Measurements from ENCODE around the gene PHLDB3. TPM values are rescaled to one million over a fixed set of nuclear protein-coding genes. Genes with fewer than 3 reads are reported as not detected.

PHLDB3 gene
- total and polyA plus RNA-seq, 2 of the 4 experiments (the other 2 are of a cell fraction), result 2.9 to 10.6 TPM

DNA sequence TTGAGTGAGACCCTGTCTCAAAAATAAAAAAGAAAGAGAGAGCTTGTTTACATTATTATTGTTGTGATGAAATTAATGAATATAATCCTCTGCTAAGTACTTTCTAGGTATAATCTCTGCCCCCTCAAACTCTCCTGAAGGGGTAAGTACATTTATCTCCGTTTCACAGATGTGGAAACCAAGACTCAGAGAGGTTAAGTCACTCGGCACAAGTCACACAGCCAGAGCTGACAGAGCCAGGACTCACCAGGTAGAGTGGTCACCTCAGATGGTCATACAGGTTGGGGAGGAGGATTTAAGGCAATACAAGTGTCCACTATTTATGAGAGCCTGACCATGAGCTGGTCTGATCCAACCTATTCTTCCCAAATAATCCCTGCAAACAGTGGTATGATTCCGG lies 24.0 kb downstream of the PHLDB3 start:
- 0 out of 2 replicates have a peak overlapping the region, but pooled peaks have one; percentile 8 for H2BK120ac ChIP-seq (ENCODE audit: low read depth, low read length)
- ATAC-seq (ENCODE audit: low read depth), result no peak
- H3K4me3 ChIP-seq (ENCODE audit: insufficient read depth, low read depth, low read length), result no peak overlapping the region
- BruUV-seq (replicated peaks), result no TSS peak
- no peak for TF ChIP-seq RCOR1 (IDR thresholded peaks at IDR 0.05; ENCODE audit: insufficient replicate concordance, low read length)
- no peak for TF ChIP-seq MAFK (IDR thresholded peaks at IDR 0.05; ENCODE audit: low read depth, low read length)
- no peak for TF ChIP-seq NFE2L2 (IDR thresholded peaks at IDR 0.05; ENCODE audit: low read depth, low read length)
- TF ChIP-seq BHLHE40 (IDR thresholded peaks at IDR 0.05; ENCODE audit: low read depth, low read length), result no peak
- TF ChIP-seq RFX5 (IDR thresholded peaks at IDR 0.05; ENCODE audit: low read depth, low read length), result no peak
- no peak for TF ChIP-seq RAD21 (IDR thresholded peaks at IDR 0.05; ENCODE audit: low read length)
- TF ChIP-seq MXI1 (IDR thresholded peaks at IDR 0.05; ENCODE audit: borderline replicate concordance, low read depth, low read length), result no peak
- TF ChIP-seq FOS (IDR thresholded peaks at IDR 0.05; ENCODE audit: low read depth, low read length), result no peak
- no peak for TF ChIP-seq POLR2A (IDR thresholded peaks at IDR 0.05; ENCODE audit: low read depth, low read length)
- TF ChIP-seq CHD1 (IDR thresholded peaks at IDR 0.05; ENCODE audit: low read depth, low read length), result no peak
- no peak for TF ChIP-seq MAZ (IDR thresholded peaks at IDR 0.05; ENCODE audit: borderline replicate concordance, low read depth, low read length)
- TF ChIP-seq, protein P1, sequence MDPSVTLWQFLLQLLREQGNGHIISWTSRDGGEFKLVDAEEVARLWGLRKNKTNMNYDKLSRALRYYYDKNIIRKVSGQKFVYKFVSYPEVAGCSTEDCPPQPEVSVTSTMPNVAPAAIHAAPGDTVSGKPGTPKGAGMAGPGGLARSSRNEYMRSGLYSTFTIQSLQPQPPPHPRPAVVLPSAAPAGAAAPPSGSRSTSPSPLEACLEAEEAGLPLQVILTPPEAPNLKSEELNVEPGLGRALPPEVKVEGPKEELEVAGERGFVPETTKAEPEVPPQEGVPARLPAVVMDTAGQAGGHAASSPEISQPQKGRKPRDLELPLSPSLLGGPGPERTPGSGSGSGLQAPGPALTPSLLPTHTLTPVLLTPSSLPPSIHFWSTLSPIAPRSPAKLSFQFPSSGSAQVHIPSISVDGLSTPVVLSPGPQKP (IDR thresholded peaks at IDR 0.05; ENCODE audit: borderline replicate concordance, low read depth, low read length), result no peak
- no peak for TF ChIP-seq CEBPB (IDR thresholded peaks at IDR 0.05; ENCODE audit: low read depth, low read length)
- TF ChIP-seq SMC3 (IDR thresholded peaks at IDR 0.05; ENCODE audit: low read depth, low read length), result no peak
- TF ChIP-seq, protein P2, sequence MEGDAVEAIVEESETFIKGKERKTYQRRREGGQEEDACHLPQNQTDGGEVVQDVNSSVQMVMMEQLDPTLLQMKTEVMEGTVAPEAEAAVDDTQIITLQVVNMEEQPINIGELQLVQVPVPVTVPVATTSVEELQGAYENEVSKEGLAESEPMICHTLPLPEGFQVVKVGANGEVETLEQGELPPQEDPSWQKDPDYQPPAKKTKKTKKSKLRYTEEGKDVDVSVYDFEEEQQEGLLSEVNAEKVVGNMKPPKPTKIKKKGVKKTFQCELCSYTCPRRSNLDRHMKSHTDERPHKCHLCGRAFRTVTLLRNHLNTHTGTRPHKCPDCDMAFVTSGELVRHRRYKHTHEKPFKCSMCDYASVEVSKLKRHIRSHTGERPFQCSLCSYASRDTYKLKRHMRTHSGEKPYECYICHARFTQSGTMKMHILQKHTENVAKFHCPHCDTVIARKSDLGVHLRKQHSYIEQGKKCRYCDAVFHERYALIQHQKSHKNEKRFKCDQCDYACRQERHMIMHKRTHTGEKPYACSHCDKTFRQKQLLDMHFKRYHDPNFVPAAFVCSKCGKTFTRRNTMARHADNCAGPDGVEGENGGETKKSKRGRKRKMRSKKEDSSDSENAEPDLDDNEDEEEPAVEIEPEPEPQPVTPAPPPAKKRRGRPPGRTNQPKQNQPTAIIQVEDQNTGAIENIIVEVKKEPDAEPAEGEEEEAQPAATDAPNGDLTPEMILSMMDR (conservative IDR thresholded peaks at IDR 0.05; ENCODE audit: low read depth, low read length), result no peak
- TF ChIP-seq, protein P3, sequence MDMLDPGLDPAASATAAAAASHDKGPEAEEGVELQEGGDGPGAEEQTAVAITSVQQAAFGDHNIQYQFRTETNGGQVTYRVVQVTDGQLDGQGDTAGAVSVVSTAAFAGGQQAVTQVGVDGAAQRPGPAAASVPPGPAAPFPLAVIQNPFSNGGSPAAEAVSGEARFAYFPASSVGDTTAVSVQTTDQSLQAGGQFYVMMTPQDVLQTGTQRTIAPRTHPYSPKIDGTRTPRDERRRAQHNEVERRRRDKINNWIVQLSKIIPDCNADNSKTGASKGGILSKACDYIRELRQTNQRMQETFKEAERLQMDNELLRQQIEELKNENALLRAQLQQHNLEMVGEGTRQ (IDR thresholded peaks at IDR 0.05; ENCODE audit: low read depth, low read length), result no peak
- peaks cover 3% of the 10 kb centered on the region for H4K20me1 ChIP-seq (ENCODE audit: insufficient read depth, low read length)
- WGBS, 2 experiments (ENCODE audit: extremely low coverage in 2 of 2, insufficient read length in 1 of 2), result no CpG with 5 or more reads among the region's 3 CpGs
- no peak overlapping the region for H2BK15ac ChIP-seq (ENCODE audit: low read depth, low read length)
- H2AFZ ChIP-seq (replicated peaks; ENCODE audit: low read length, poor library complexity), result no peak overlapping the region
- H3K4ac ChIP-seq (ENCODE audit: low read depth, low read length), result no peak overlapping the region
- ChIA-PET CTCF (interaction anchor here (0.6 kb wide), 2 partner anchors 149 to 1028 kb away, joined by 3 read pairs; no protein-coding TSS in a partner anchor), POLR2A (ENCODE audit: unreplicated experiment) (interaction anchor here (0.6 kb wide), 3 partner anchors 15 to 56 kb away, joined by 4 to 9 read pairs (median 4); no protein-coding TSS in a partner anchor)
- H3K9me1 ChIP-seq (ENCODE audit: insufficient read depth, low read length), result peaks cover 13% of the 10 kb centered on the region
- no peak overlapping the region for H4K91ac ChIP-seq (ENCODE audit: insufficient read depth, low read depth, low read length)
- peaks cover 7% of the 10 kb centered on the region for H3K36me3 ChIP-seq (ENCODE audit: control insufficient read depth, insufficient read depth, low read length)
- dilution Hi-C loops (cut with HindIII; ENCODE audit: low sequenced_read_pairs, unreplicated experiment), result no loop called here
- in situ Hi-C loops (cut with MboI; ENCODE audit: low sequenced_read_pairs), result no loop called here
- H3K4me2 ChIP-seq (ENCODE audit: low read depth, low read length), result no peak overlapping the region
- no peak overlapping the region for H4K5ac ChIP-seq (ENCODE audit: low read depth, low read length)
- no peak overlapping the region for H3K23ac ChIP-seq (ENCODE audit: low read depth, low read length)
- H2BK5ac ChIP-seq (ENCODE audit: low read depth, low read length, poor library complexity, severe bottlenecking), result no peak overlapping the region
- no peaks in the 10 kb centered on the region for H3K9me3 ChIP-seq (ENCODE audit: control insufficient read depth, insufficient read depth, low read length)
- H3K14ac ChIP-seq (replicated peaks; ENCODE audit: low read depth, low read length), result no peak overlapping the region
- intact Hi-C loops (cut with micrococcal nuclease), result no loop called here
- no peak for DNase-seq
- H2BK20ac ChIP-seq (ENCODE audit: low read depth, low read length), result no peak overlapping the region
- H3K4me1 ChIP-seq (ENCODE audit: control insufficient read depth, insufficient read depth, low read length), result peaks cover 7% of the 10 kb centered on the region
- H3K56ac ChIP-seq (ENCODE audit: extremely low read depth, insufficient read depth, low read length), result no peak overlapping the region
- H3K27ac ChIP-seq (ENCODE audit: insufficient read depth, low read length), result no peak overlapping the region
- no peak overlapping the region for H4K8ac ChIP-seq (ENCODE audit: low read depth in 2 of 2, low read length in 2 of 2)
- no peak overlapping the region for H3K18ac ChIP-seq (ENCODE audit: low read depth, low read length)
- H3K79me1 ChIP-seq (ENCODE audit: low read depth in 1 of 2, low read length in 2 of 2), result no peaks in the 10 kb centered on the region; a peak in 1 of 4 replicates
- H3K9ac ChIP-seq (ENCODE audit: low read depth, low read length), result no peak overlapping the region
- H2AK5ac ChIP-seq (ENCODE audit: low read depth, low read length), result no peak overlapping the region
- no peak overlapping the region for H2AK9ac ChIP-seq (replicated peaks; ENCODE audit: low read depth, low read length, poor library complexity)
- H3K27me3 ChIP-seq (ENCODE audit: control insufficient read depth, insufficient read depth, low read length), result no peaks in the 10 kb centered on the region
